Spleen (tissue), 7 donors: ENCODE results near the gene KLHL2.
"Not testable (repeated sequence)": the region's sequence is repeated elsewhere in the genome, so short reads cannot be mapped to it uniquely, and the experiment has no call there.

Source experiments
- CTCF ChIP-seq, 11 experiments: fragments of 200-600 bp in 7 of 11; fragments of 450-650 bp in 4 of 11; sonication (generic) in 4 of 11; IDR thresholded peaks in 8 of 11; conservative IDR thresholded peaks in 3 of 11; 1 replicate in 7 of 11; 2 replicates in 4 of 11; pipeline versions ENCODE4 v1.4.0 to v1.8.0; 2016 to 2021; ENCODE audit warnings: antibody characterized with exemption in 11 of 11, inconsistent platforms in 4 of 11, mild to moderate bottlenecking in 1 of 11
- POLR2A ChIP-seq, 3 donors: fragments of 450-650 bp; IDR thresholded peaks; one replicate each; pipeline ENCODE4 v1.5.1; 2017; ENCODE audit warnings: antibody characterized with exemption in 3 of 3, mild to moderate bottlenecking in 1 of 3
- POLR2AphosphoS5 ChIP-seq, 3 donors: sonication (generic); formaldehyde crosslinking; IDR thresholded peaks; one replicate each; pipeline ENCODE4 v1.5.1; 2017; ENCODE audit warnings: antibody characterized with exemption in 3 of 3
- donor health status: DM: no; HTN: no; CAD: no; lungs with moderate emphysema.
- donor health status: DM: no; HTN: no; CAD: no.
- donor health status: DM: no; HTN: no; CAD: no.

- TF ChIP-seq CTCF (IDR thresholded peaks at IDR 0.05 in 8 of 11, conservative IDR thresholded peaks at IDR 0.05 in 3 of 11); POLR2A (IDR thresholded peaks at IDR 0.05); POLR2AphosphoS5 (IDR thresholded peaks at IDR 0.05): not testable (repeated sequence)
Measured at GRCh38 chr4:165166872-165167271, 40.5 kb upstream of the KLHL2 start.
